PC-3 (cell line): ENCODE results near the gene HYAL2. TPM values are rescaled to one million over a fixed set of nuclear protein-coding genes. Genes with fewer than 3 reads are reported as not detected.

Experiments used
- ATAC-seq: fragments of 200-7000 bp; cut with Tn5 transposase; 2 replicates; pipeline ENCODE4 v1.9.1; 2020; ENCODE audit warnings: mild to moderate bottlenecking, moderate library complexity
- BruUV-seq: library from RNA; stranded (reverse); fragments of 400-500 nt; replicated peaks from 2 replicates; lab custom pipeline; 2021; lab: Mats Ljungman, UMichigan
- CTCF ChIA-PET: fragments of 300-600 bp; sonication (Branson Sonifier 250); formaldehyde crosslinking; loops from one replicate; lab custom pipeline; 2022; ENCODE audit warnings: antibody characterized with exemption; lab: Charles Lee
- POLR2A ChIA-PET: fragments of 300-600 bp; sonication (Branson Sonifier 250); formaldehyde crosslinking; loops from one replicate; lab custom pipeline; 2022; ENCODE audit warnings: antibody characterized with exemption; ENCODE audit not compliant: unreplicated experiment; lab: Charles Lee
- DNase-seq: peaks from one replicate; pipeline ENCODE4 v3.0.0-alpha.2; 2015
- H2AFZ ChIP-seq: fragments of 300-600 bp; sonication (generic); 2 replicates; pipeline ENCODE4 v1.6.0; 2016; ENCODE audit warnings: antibody characterized with exemption, low read length
- H3F3A ChIP-seq: fragments of 300-600 bp; sonication (generic); one replicate; pipeline ENCODE4 v1.6.0; 2017; ENCODE audit warnings: antibody characterized with exemption, low read length, control low read depth, mild to moderate bottlenecking; ENCODE audit not compliant: unreplicated experiment
- H3K27ac ChIP-seq: fragments of 300-600 bp; sonication (generic); 2 replicates; pipeline ENCODE4 v1.5.1; 2016; ENCODE audit warnings: mild to moderate bottlenecking, low read length
- H3K27me3 ChIP-seq: fragments of 300-600 bp; sonication (generic); 2 replicates; pipeline ENCODE4 v1.6.1; 2016; ENCODE audit warnings: low read length, mixed read lengths
- H3K36me3 ChIP-seq: fragments of 300-600 bp; sonication (generic); 2 replicates; pipeline ENCODE4 v1.6.1; 2016; ENCODE audit warnings: low read depth, mixed run types, low read length, mixed read lengths
- H3K4me1 ChIP-seq: fragments of 300-600 bp; sonication (generic); 2 replicates; pipeline ENCODE4 v1.5.1; 2016; ENCODE audit warnings: low read length; ENCODE audit not compliant: insufficient read depth
- H3K4me2 ChIP-seq: fragments of 300-600 bp; sonication (generic); 2 replicates; pipeline ENCODE4 v1.6.0; 2016; ENCODE audit warnings: low read length
- H3K4me3 ChIP-seq: fragments of 300-600 bp; sonication (generic); 2 replicates; pipeline ENCODE4 v1.5.1; 2016; ENCODE audit warnings: mild to moderate bottlenecking, low read length, mixed read lengths
- H3K79me2 ChIP-seq: fragments of 300-600 bp; sonication (generic); 2 replicates; pipeline ENCODE4 v1.6.1; 2017; ENCODE audit warnings: low read length, mixed read lengths
- H3K9ac ChIP-seq: fragments of 300-600 bp; sonication (generic); 2 replicates; pipeline ENCODE4 v1.6.0; 2016; ENCODE audit warnings: mild to moderate bottlenecking, low read length
- H3K9me2 ChIP-seq: fragments of 300-600 bp; sonication (generic); replicated peaks from 2 replicates; pipeline ENCODE4 v1.6.1; 2016; ENCODE audit warnings: mixed run types, low read length, mixed read lengths
- H3K9me3 ChIP-seq: fragments of 300-600 bp; sonication (generic); 2 replicates; pipeline ENCODE4 v1.6.1; 2016; ENCODE audit warnings: low read length, mixed read lengths
- H4K20me1 ChIP-seq: fragments of 300-600 bp; sonication (generic); 2 replicates; pipeline ENCODE4 v1.6.1; 2016; ENCODE audit warnings: low read length, mixed read lengths
- CTCF ChIP-seq: fragments of 300-600 bp; sonication (generic); conservative IDR thresholded peaks from 2 replicates; pipeline ENCODE4 v1.5.1; 2017; ENCODE audit warnings: antibody characterized with exemption, low read depth, mild to moderate bottlenecking, low read length
- EZH2 ChIP-seq: fragments of 300-600 bp; sonication (generic); IDR thresholded peaks from one replicate; pipeline ENCODE4 v1.6.1; 2017; ENCODE audit warnings: antibody characterized with exemption, mild to moderate bottlenecking, low read length; ENCODE audit not compliant: unreplicated experiment
- EZH2phosphoT487 ChIP-seq: fragments of 300-600 bp; sonication (generic); IDR thresholded peaks from 2 replicates; pipeline ENCODE4 v1.6.1; 2018; ENCODE audit warnings: mild to moderate bottlenecking, antibody characterized with exemption, low read length, borderline replicate concordance
- intact Hi-C: fragments of 100-400 bp; cut with micrococcal nuclease; formaldehyde crosslinking; loops from 2 replicates; pipeline ENCODE4 v1.9.0; 2023
- total RNA-seq: library from RNA; depleted of rRNA; stranded (reverse); fragments of >200 nt; gene quantifications from 2 replicates; pipeline ENCODE4 v1.2.3, GENCODE V29; 2014

Gene HYAL2
- total RNA-seq, 1 experiment from 2014 or later = 97.8 TPM

GRCh38 chr3:50331364-50331907, 8.9 kb upstream of the HYAL2 start:
- H3F3A ChIP-seq = no peaks in the 10 kb centered on the region
- DNase-seq (no peak), ATAC-seq (no peak)
- no peak overlapping the region for H3K27ac ChIP-seq
- H3K9me2 ChIP-seq = no peaks in the 10 kb centered on the region
- H3K9me3 ChIP-seq = no peaks in the 10 kb centered on the region
- H3K4me1 ChIP-seq = peaks cover 35% of the 10 kb centered on the region
- peaks cover 26% of the 10 kb centered on the region; the same call in 1 of the 2 replicates for H3K36me3 ChIP-seq
- H4K20me1 ChIP-seq = peaks cover 13% of the 10 kb centered on the region; the same call in 1 of the 2 replicates
- TF ChIP-seq EZH2 = no peak
- no peak for TF ChIP-seq EZH2phosphoT487
- no peaks in the 10 kb centered on the region for H3K27me3 ChIP-seq
- no peak overlapping the region for H3K4me2 ChIP-seq
- CTCF ChIA-PET = no interaction called here
- no peak overlapping the region for H3K4me3 ChIP-seq
- intact Hi-C loops = no loop called here
- no peak overlapping the region for H3K9ac ChIP-seq
- H2AFZ ChIP-seq = no peak overlapping the region
- H3K79me2 ChIP-seq = peaks cover 61% of the 10 kb centered on the region
- POLR2A ChIA-PET = no interaction called here
- no TSS peak for BruUV-seq

GRCh38 chr3:50330330-50330729, 7.8 kb upstream of the HYAL2 start:
- Histone ChIP-seq H3K9ac (no peak overlapping the region), H3F3A (no peaks in the 10 kb centered on the region), H4K20me1 (peaks cover 12% of the 10 kb centered on the region; the same call in 1 of the 2 replicates), H3K9me3 (no peaks in the 10 kb centered on the region), H3K4me2 (no peak overlapping the region), H3K9me2 (no peaks in the 10 kb centered on the region), H3K27ac (no peak overlapping the region), H2AFZ (no peak overlapping the region), H3K4me3 (no peak overlapping the region), H3K79me2 (peaks cover 54% of the 10 kb centered on the region), H3K27me3 (no peaks in the 10 kb centered on the region), H3K36me3 (peaks cover 26% of the 10 kb centered on the region; the same call in 1 of the 2 replicates), H3K4me1 (peaks cover 26% of the 10 kb centered on the region)
- ChIA-PET POLR2A (no interaction called here), CTCF (no interaction called here)
- intact Hi-C loops = no loop called here
- TF ChIP-seq EZH2phosphoT487 (no peak), CTCF (no peak), EZH2 (no peak)
- no peak for DNase-seq
- no peak for ATAC-seq
- BruUV-seq = no TSS peak

- BruUV-seq = no TSS peak
- H3K4me3 ChIP-seq = peak within 1 kb of the TSS; percentile 96
- TF ChIP-seq CTCF (no peak), EZH2phosphoT487 (no peak), EZH2 (no peak)
- POLR2A ChIA-PET = interaction anchor here (0.7 to 1.7 kb wide), 3 partner anchors 9 to 13 kb away, joined by 3 to 14 read pairs (median 3); no protein-coding TSS in a partner anchor
- peak within 1 kb of the TSS; percentile 66 for H2AFZ ChIP-seq
- H4K20me1 ChIP-seq = no peaks in the 10 kb centered on the region
- intact Hi-C loops = no loop called here
- peak within 1 kb of the TSS; percentile 92 for H3K9ac ChIP-seq
- H3F3A ChIP-seq = no peaks in the 10 kb centered on the region
- H3K27ac ChIP-seq = peak within 1 kb of the TSS; percentile 4; the same call in 1 of the 2 replicates
- H3K9me3 ChIP-seq = no peaks in the 10 kb centered on the region
- no peaks in the 10 kb centered on the region for H3K27me3 ChIP-seq
- CTCF ChIA-PET = interaction anchor here (0.5 to 1.0 kb wide), 7 partner anchors 9 to 974 kb away, joined by 3 to 10 read pairs (median 5); no protein-coding TSS in a partner anchor
- H3K4me1 ChIP-seq = peaks cover 10% of the 10 kb centered on the region; the same call in 1 of the 2 replicates
- H3K9me2 ChIP-seq = no peaks in the 10 kb centered on the region
- DNase-seq (peak; percentile 99), ATAC-seq (peak; percentile 90)
- H3K36me3 ChIP-seq = peaks cover 26% of the 10 kb centered on the region; the same call in 1 of the 2 replicates
- H3K79me2 ChIP-seq = peaks cover 32% of the 10 kb centered on the region
- peak within 1 kb of the TSS; percentile 78 for H3K4me2 ChIP-seq
These were observed 5.6 kb upstream of the HYAL2 start, which contains the start of gene TUSC2 for GRCh38 chr3:50327943-50328691. TSS of gene TUSC2 (minus strand) at chr3:50328223. CDS start at chr3:50328099, 124 bp downstream.
